Fibroblast of lung (primary cell): ENCODE measurements around the gene STIMATE.

Source experiments
- EZH2 ChIP-seq: IDR thresholded peaks from 2 replicates; pipeline ENCODE4 v1.5.1; 2012; ENCODE audit warnings: low read length, control low read depth, mild to moderate bottlenecking; ENCODE audit errors: missing control alignments
- TF ChIP-seq, protein P1 (sequence below), 2 donors: IDR thresholded peaks in 1 of 2; conservative IDR thresholded peaks in 1 of 2; 1 replicate in 1 of 2; 2 replicates in 1 of 2; pipeline ENCODE4 v1.5.1; 2011 to 2012; ENCODE audit warnings: low read length in 2 of 2, control low read depth in 1 of 2, inconsistent platforms in 1 of 2, low read depth in 1 of 2, mild to moderate bottlenecking in 1 of 2

DNA sequence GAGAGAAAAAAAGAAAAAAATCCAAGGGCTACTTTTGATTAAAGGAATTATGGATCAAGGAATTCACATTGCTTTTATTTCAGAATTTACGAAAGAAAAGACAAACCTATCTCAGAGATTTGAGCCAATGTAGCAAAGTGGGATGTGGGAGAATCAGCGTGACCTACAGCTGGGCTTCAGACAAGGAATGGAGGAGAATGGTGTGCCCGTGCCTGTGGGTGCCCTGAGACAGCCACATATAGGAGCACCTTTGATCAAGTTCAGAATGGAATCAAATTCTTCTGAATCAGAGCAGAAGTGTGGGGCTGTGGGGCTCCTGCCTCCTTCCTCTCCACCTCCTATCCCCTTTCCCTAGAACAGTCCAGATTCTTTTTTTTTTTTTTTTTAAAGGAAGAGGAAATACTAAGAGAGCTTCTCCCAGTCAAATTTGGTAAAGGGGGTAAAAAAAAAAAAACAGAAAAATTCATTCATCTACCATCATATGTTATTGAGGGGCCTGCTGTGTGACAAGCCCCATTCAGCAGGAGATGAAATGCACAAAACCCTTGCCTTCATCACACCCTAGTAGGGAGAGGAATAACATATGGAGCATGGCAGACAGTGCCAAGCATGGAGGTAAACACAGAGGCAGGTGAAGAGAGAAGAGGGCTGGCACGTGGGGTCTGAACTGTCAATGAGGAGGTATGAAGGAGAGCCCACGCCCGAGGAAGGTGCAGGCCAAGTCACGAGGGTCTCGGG is 37.5 kb downstream of the STIMATE start:
- no peak for TF ChIP-seq EZH2
- TF ChIP-seq, protein P1, sequence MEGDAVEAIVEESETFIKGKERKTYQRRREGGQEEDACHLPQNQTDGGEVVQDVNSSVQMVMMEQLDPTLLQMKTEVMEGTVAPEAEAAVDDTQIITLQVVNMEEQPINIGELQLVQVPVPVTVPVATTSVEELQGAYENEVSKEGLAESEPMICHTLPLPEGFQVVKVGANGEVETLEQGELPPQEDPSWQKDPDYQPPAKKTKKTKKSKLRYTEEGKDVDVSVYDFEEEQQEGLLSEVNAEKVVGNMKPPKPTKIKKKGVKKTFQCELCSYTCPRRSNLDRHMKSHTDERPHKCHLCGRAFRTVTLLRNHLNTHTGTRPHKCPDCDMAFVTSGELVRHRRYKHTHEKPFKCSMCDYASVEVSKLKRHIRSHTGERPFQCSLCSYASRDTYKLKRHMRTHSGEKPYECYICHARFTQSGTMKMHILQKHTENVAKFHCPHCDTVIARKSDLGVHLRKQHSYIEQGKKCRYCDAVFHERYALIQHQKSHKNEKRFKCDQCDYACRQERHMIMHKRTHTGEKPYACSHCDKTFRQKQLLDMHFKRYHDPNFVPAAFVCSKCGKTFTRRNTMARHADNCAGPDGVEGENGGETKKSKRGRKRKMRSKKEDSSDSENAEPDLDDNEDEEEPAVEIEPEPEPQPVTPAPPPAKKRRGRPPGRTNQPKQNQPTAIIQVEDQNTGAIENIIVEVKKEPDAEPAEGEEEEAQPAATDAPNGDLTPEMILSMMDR (conservative IDR thresholded peaks at IDR 0.05 in 1 of 2, IDR thresholded peaks at IDR 0.05 in 1 of 2; ENCODE audit: low read depth in 1 of 2, low read length in 2 of 2) = no peak
